ENCODE measurements around the gene ATP2C1. TPM values are rescaled to one million over a fixed set of nuclear protein-coding genes. Genes with fewer than 3 reads are reported as not detected.

The ATP2C1 gene
- total RNA-seq, 2 experiments from 2014 or later, result 46.4 to 46.8 TPM

GRCh38 chr3:130956721-130957120, 62.8 kb downstream of the ATP2C1 start:
- CTCF ChIA-PET, result interaction anchor here (1.9 kb wide), 1 partner anchor 13 kb away, joined by 4 read pairs; no protein-coding TSS in a partner anchor
- intact Hi-C loops (cut with micrococcal nuclease), result no loop called here
- POLR2A ChIA-PET, result no interaction called here

GRCh38 chr3:130960139-130960795, 66.4 kb downstream of the ATP2C1 start:
- TF ChIP-seq CTCF (IDR thresholded peaks at IDR 0.05), result no peak

More at GRCh38 chr3:130956721-130957120, 62.8 kb downstream of the ATP2C1 start:
- Mint-ChIP-seq H3K4me1 (ENCODE audit: low read depth) (no peaks in the 10 kb centered on the region), H3K27me3 (no peaks in the 10 kb centered on the region), H3K4me3 (no peak overlapping the region), H3K27ac (no peak overlapping the region), H3K36me3 (ENCODE audit: low read depth) (peaks cover 38% of the 10 kb centered on the region), H3K9me3 (no peaks in the 10 kb centered on the region)
- DNase-seq, result no peak
- TF ChIP-seq CTCF (IDR thresholded peaks at IDR 0.05), result no peak
- ATAC-seq, result no peak

GRCh38 chr3:130961458-130961857, 67.6 kb downstream of the ATP2C1 start:
- Mint-ChIP-seq H3K36me3 (ENCODE audit: low read depth) (peaks cover 35% of the 10 kb centered on the region), H3K27ac (no peak overlapping the region), H3K27me3 (no peaks in the 10 kb centered on the region), H3K9me3 (no peaks in the 10 kb centered on the region), H3K4me3 (no peak overlapping the region), H3K4me1 (ENCODE audit: low read depth) (no peaks in the 10 kb centered on the region)
- ATAC-seq, result no peak
- intact Hi-C loops (cut with micrococcal nuclease), result no loop called here
- no peak for TF ChIP-seq CTCF (IDR thresholded peaks at IDR 0.05)
- CTCF ChIA-PET, result no interaction called here
- POLR2A ChIA-PET, result no interaction called here
- no peak for DNase-seq

More at GRCh38 chr3:130960139-130960795, 66.4 kb downstream of the ATP2C1 start:
- Mint-ChIP-seq H3K36me3 (ENCODE audit: low read depth) (peaks cover 32% of the 10 kb centered on the region), H3K27ac (no peak overlapping the region), H3K9me3 (no peaks in the 10 kb centered on the region), H3K27me3 (no peaks in the 10 kb centered on the region), H3K4me3 (no peak overlapping the region), H3K4me1 (ENCODE audit: low read depth) (no peaks in the 10 kb centered on the region)
- DNase-seq (no peak), ATAC-seq (no peak)
- intact Hi-C loops (cut with micrococcal nuclease), result no loop called here
- POLR2A ChIA-PET, result interaction anchor here (0.6 kb wide), 1 partner anchor 27 kb away, joined by 3 read pairs; no protein-coding TSS in a partner anchor
- CTCF ChIA-PET, result no interaction called here

- H3K9me3 Mint-ChIP-seq, result no peaks in the 10 kb centered on the region
- ATAC-seq, result no peak
- POLR2A ChIA-PET, result no interaction called here
- CTCF ChIA-PET, result interaction anchor here (1.0 kb wide), 1 partner anchor 205 kb away, joined by 3 read pairs; no protein-coding TSS in a partner anchor
- no peak overlapping the region for H3K27ac Mint-ChIP-seq
- intact Hi-C loops (cut with micrococcal nuclease), result no loop called here
- no peak for TF ChIP-seq CTCF (IDR thresholded peaks at IDR 0.05)
- H3K4me3 Mint-ChIP-seq, result no peak overlapping the region
- H3K36me3 Mint-ChIP-seq (ENCODE audit: low read depth), result peaks cover 48% of the 10 kb centered on the region
- H3K27me3 Mint-ChIP-seq, result no peaks in the 10 kb centered on the region
- DNase-seq, result no peak
- no peaks in the 10 kb centered on the region for H3K4me1 Mint-ChIP-seq (ENCODE audit: low read depth)
Observed at GRCh38 chr3:130963444-130963843, 69.6 kb downstream of the ATP2C1 start.

- POLR2A ChIA-PET, result no interaction called here
- H3K27ac Mint-ChIP-seq, result no peak overlapping the region
- intact Hi-C loops (cut with micrococcal nuclease), result no loop called here
- CTCF ChIA-PET, result interaction anchor here (1.0 kb wide), 1 partner anchor 205 kb away, joined by 3 read pairs; no protein-coding TSS in a partner anchor
- H3K9me3 Mint-ChIP-seq, result no peaks in the 10 kb centered on the region
- no peak for TF ChIP-seq CTCF (IDR thresholded peaks at IDR 0.05)
- peaks cover 49% of the 10 kb centered on the region for H3K36me3 Mint-ChIP-seq (ENCODE audit: low read depth)
- no peak for ATAC-seq
- H3K4me3 Mint-ChIP-seq, result no peak overlapping the region
- no peaks in the 10 kb centered on the region for H3K27me3 Mint-ChIP-seq
- no peak for DNase-seq
- no peaks in the 10 kb centered on the region for H3K4me1 Mint-ChIP-seq (ENCODE audit: low read depth)
Observed at GRCh38 chr3:130963878-130964277, 70.0 kb downstream of the ATP2C1 start.

All from activated CD8-positive, alpha-beta T cell treated with anti-CD3 and anti-CD28 coated beads for 36 hours (primary cell).